GF-D8 (cell line): ENCODE results near the gene GPBP1L1.
"Not testable (repeated sequence)": the region's sequence is repeated elsewhere in the genome, so short reads cannot be mapped to it uniquely, and the experiment has no call there.

Experiments
- DNase-seq: peaks from one replicate; lab custom pipeline; 2025; lab: John Stamatoyannopoulos, UW

Gene GPBP1L1

DNA sequence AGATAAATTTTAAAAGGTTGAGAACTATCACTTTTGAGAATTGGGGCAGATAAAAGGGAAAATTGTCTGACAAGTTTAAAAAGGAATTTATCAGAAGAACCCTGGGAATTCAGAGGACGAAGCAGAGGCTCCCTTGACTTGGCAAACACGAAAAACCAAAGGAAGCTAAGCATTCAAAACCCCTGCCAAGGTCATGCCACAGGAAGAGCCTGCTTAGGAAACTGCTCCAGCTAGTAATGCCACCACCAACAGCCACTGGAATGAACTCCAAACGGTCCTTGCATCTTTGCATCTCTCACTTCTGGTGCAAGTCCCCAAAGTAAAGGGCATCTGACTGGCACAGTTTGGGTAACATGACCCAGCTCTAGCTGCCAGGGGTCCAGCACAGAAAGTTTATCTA lies 7.2 kb downstream of the GPBP1L1 start:
- DNase-seq, result no peak

DNA sequence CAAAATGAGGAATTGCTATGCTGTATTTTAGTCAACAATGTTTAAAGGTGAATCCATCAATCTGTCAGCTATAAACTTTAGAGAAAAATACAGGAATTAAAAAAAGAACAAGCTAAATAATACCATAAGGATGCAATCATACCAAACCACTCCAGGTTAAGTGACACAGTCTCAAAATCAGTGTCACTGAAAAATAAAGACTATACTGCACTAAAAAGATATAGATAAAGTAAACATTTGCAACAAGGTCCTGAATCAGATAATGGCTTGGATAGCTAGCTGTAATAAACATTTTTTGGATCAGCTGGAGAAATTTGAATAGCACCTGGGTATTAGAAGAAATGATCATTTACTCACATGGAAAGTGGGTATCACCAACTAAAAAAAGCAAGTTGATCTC lies 7.8 kb downstream of the GPBP1L1 start:
- no peak for DNase-seq

GRCh38 chr1:45677751-45678245 lies 8.5 kb downstream of the GPBP1L1 start:
- no peak for DNase-seq

DNA sequence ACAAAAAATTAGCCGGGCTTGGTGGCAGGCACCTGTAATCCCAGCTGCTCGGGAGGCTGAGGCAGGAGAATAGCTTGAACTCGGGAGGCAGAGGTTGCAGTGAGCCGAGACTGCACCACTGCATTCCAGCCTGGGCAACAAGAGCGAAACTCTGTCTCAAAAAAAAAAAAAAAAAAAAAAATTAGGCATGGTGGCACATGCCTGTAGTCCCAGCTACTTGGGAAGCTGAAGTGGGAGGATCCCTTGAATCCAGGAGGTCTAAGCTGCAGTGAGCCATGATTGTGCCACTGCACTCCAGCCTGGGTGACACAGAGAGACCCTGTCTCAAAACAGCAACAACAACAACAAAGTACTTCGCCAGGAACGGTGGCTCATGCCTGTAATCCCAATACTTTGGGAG lies 9.8 kb downstream of the GPBP1L1 start:
- DNase-seq, result not testable (repeated sequence)

GRCh38 chr1:45674478-45674877 lies 11.9 kb downstream of the GPBP1L1 start:
- no peak for DNase-seq

GRCh38 chr1:45673956-45674355 lies 12.4 kb downstream of the GPBP1L1 start:
- DNase-seq, result no peak

GRCh38 chr1:45669859-45670655 lies 16.3 kb downstream of the GPBP1L1 start:
- DNase-seq, result no peak

DNA sequence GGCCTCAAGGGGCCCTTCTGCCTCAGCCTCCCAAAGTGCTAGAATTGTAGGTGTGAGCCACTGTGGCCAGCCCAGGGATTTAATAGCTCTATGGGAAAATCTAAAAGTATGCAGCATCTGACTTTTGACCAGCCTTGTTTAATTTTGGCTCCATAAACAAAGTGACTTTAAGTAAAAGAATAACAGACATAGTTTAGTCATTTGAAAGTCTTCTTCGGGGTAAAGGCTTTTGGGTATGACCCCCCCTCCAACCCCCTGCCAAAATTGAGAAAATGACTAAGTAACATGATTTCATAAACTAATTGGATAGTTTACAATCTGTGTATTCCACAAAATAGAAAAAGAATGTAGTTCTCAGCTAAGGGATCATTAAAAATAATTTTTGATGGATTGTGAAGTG lies 17.0 kb downstream of the GPBP1L1 start:
- DNase-seq, result no peak

GRCh38 chr1:45668526-45668925 lies 17.8 kb downstream of the GPBP1L1 start:
- DNase-seq, result no peak

DNA sequence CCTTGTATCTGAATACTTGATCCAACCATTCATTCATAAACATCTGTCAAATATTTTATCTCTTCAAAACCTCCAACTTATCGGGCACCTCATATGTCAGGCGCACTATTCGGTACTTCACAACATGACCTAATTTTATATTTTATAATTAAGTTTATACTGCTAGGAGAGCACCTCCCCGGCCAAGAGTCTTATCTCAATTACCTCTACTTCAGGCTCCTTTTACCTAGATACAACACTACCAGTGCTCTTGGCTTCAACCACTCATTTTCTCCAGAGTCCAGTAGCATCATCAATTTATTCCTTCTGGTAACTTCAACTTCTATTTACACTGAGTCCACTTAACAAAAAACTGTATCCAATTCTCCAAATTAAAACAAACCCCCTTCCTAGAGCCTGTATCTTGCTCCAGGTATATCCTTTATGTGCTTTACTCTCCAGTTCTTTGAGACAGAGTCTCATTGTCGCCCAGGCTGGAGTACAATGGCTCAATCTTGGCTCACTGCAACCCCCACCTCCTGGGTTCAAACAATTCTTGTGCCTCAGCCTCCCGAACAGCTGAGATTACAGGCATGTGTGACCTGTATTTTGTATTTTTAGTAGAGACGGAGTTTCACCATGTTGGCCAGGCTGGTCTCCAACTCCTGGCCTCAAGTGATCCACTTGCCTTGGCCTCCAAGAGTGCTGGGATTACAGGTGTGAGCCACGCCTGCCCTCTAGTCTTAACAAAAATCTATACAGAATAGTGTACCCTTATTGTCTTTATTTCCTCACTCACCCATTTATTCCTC lies 18.8 kb downstream of the GPBP1L1 start:
- no peak for DNase-seq

GRCh38 chr1:45666836-45667235 lies 19.5 kb downstream of the GPBP1L1 start:
- no peak for DNase-seq

DNA sequence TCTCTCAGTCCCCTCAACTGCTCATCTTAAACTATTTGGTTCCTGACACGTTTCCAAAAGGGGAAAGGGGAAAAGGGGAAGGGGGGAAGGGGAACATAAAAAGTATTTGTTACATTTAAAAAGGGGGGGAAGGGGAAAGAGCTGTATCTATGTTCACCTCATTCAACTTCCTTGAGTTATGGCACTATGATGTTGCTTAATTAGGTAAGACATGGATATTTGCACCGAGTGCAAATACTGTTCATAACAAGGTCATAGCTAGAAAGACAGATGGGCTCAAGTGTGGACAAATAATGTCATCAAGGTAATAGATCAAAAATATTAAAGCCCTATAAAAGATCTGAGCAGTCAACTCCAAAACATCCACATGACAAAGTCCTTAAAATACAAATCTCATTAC lies 26.0 kb downstream of the GPBP1L1 start:
- DNase-seq, result no peak

- no peak for DNase-seq
These were observed 27.1 kb downstream of the GPBP1L1 start for GRCh38 chr1:45659222-45659621.

DNA sequence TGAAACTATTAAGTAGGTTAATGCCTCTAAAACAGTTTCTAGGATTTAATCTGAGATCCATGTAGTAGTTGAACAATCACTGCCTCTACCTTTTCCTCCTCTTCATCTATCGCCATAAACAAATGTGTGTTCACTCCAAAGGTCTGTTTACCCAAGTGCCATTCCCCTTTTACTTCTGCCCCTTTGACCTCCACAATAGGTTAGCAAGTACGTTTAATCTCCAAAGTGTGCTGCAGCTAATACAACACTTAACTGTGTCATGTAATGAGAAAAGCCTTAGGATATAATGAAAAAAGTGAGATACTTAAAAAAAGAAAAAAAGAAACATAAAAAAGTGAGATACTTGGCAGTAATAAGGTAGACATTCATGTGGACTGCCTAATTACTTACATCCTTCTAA lies 28.2 kb downstream of the GPBP1L1 start:
- no peak for DNase-seq

GRCh38 chr1:45656573-45657226 lies 29.6 kb downstream of the GPBP1L1 start:
- DNase-seq, result no peak

DNA sequence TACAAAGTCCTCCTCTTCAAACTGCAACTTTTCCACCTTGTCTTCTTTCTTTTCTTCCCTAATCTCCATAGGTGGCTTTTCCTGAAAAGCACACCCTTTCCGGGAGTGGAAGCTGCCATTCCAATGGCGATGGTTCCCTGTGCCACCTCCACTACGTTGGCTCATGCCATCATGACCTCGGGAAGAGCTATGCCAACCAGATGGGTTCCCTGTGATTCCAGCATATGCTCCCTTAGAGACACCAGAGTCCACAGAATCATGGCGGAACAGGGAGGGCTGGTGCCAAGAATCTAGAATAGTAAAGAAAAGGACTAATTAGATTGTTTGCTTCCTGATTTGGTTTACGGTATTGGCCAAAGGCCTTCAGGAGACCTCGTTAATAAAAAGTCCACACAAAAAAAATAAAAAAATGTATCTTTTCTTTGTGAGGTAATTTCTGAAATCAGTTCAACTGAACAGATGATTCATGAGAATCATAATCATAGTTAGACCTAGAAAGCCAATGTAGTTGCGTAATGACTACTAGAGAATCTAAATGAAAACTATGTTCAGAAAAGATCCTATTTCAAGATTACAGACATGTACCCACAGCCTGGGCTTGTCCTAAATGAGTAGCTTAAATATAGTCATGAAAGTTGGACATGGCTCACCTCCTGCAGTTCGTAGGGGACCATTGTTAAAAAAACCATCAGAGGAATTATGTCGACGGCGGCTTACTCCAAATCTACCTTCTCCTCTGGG lies 31.6 kb downstream of the GPBP1L1 start:
- no peak for DNase-seq

DNA sequence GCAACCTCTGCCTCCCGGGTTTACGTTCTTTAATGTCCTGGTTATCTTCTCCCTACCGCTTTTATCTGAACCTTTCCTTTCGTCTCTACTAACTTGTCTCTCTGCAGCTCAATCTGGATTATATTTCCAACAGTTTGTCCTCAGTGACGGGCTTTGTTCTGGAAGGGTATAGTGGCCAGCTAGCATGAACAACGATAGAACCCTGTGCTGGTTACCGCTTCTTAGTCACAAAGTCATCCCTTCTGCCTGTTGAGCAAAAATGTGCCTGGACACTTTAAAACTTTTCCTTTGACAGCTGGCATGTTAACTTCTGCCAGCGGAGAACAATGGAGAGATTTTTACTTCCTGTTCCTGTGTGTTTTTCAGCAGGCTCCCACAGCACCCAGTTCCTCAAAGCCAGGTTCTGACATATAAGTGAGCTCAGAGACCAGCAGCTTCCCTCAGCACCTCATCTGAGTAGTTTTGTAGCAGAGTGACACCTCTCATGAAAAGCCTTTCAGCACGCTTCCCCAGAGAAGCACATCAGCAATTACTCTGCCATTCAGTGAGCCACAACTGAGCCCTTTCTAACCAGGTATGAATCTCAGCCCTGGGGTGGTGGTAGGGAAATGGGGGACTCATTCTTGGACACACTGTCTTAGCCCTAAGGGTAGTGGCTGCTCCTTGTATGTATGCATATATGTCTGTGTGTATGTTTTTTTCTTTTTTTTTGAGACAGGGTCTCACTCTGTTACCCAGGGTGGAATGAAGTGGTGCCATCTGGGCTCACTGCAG lies 38.9 kb downstream of the GPBP1L1 start:
- DNase-seq, result no peak

DNA sequence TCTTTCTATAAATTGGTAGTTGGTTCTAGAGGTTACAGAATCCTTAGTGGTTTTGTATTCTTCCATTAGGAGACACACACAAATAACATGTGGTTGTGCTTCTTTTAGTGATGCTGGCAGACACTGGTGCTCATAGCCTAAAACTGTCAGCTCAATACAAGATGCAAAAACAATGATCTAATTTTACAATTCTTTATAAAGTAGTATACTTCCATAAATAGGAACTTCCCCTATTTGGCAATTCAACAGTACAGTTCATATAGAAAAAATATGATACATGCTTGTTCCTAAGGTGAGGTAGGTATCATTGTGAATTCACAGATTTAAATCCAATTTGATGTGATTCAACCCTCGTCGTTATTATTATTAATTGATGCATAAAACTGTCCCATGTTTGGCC lies 41.7 kb downstream of the GPBP1L1 start:
- no peak for DNase-seq

- DNase-seq, result no peak
These were observed 42.4 kb downstream of the GPBP1L1 start for GRCh38 chr1:45643978-45644377.

DNA sequence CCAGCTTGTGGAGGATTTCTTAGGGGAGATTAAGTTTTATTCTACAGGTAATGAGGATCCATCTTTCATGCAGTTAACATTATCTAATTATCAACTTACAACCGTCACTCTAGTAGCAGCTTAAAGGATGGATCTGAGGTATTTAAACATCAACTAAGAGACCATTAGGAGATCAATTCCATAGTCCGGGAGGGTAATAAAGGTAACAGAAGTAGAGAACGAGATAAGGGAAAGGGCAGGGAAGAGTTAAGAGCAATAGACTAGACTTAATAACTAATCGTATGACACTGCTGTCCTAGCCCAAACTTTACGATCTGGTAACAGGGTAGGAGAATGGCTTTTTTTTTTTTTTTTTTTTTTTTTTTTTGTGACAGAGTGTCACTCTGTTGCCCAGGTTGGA lies 43.0 kb downstream of the GPBP1L1 start:
- no peak for DNase-seq

DNA sequence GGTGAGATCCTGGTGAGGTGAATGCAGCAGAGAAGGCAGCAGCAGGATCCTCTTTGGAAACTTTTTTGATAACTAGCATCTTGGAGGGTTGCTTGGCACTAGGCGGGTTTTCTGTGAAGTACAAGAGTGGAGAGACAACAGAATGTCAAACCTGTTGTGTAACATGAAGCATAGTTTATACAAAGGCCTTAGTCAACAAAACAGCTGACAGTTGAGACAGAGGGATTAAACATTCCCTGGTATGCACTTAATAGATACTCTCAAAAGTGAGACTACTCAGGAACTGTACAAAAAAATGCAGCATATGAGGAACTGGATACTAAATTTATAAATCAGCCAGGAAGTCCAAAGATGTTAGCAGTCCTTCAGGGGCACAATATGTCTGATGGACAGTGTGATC lies 46.0 kb downstream of the GPBP1L1 start:
- no peak for DNase-seq
